ENCODE measurements around the gene ACAA1. TPM values are rescaled to one million over a fixed set of nuclear protein-coding genes. Genes with fewer than 3 reads are reported as not detected.

The ACAA1 gene
- total and polyA plus RNA-seq, 2 of the 13 experiments (the other 11 are each of a cell fraction or from before 2014, with no cell fraction given) = 60.8 to 188 TPM

GRCh38 chr3:38138349-38139190 lies 1.6 kb upstream of the ACAA1 start, which contains the start of gene MYD88 (continued):
- TF ChIP-seq ZNF850 (CRISPR knock-in tag; conservative IDR thresholded peaks at IDR 0.05) = no peak
- TF ChIP-seq ZNF614 (CRISPR knock-in tag; IDR thresholded peaks at IDR 0.05; ENCODE audit: borderline replicate concordance) = 0 out of 2 replicates have a peak, but pooled peaks have one; percentile 35
- TF ChIP-seq ZBTB34 (CRISPR knock-in tag; IDR thresholded peaks at IDR 0.05) = no peak
- TF ChIP-seq PRMT3 (CRISPR knock-in tag; IDR thresholded peaks at IDR 0.05; ENCODE audit: borderline replicate concordance, low read depth) = no peak
- no peak for TF ChIP-seq RORA (CRISPR knock-in tag; IDR thresholded peaks at IDR 0.05)
- TF ChIP-seq IRX3 (CRISPR knock-in tag; IDR thresholded peaks at IDR 0.05; ENCODE audit: borderline replicate concordance, low read depth) = no peak
- TF ChIP-seq ZFP37 (CRISPR knock-in tag; IDR thresholded peaks at IDR 0.05; ENCODE audit: borderline replicate concordance) = no peak
- no peak for TF ChIP-seq ZNF75D (CRISPR knock-in tag; IDR thresholded peaks at IDR 0.05; ENCODE audit: borderline replicate concordance)
- 0 out of 2 replicates have a peak, but pooled peaks have one; percentile 17 for TF ChIP-seq KDM5A (IDR thresholded peaks at IDR 0.05; ENCODE audit: borderline replicate concordance, low read length)
- no peak for TF ChIP-seq ETV6 (CRISPR knock-in tag; conservative IDR thresholded peaks at IDR 0.05)
- no peak for TF ChIP-seq ZFP41 (CRISPR knock-in tag; IDR thresholded peaks at IDR 0.05; ENCODE audit: borderline replicate concordance)
- no peak for TF ChIP-seq FOXO4 (CRISPR knock-in tag; conservative IDR thresholded peaks at IDR 0.05)
- no peak; the same call in 1 of the 2 replicates for TF ChIP-seq ZNF709 (CRISPR knock-in tag; IDR thresholded peaks at IDR 0.05)
- no peak for TF ChIP-seq ZNF564 (CRISPR knock-in tag; IDR thresholded peaks at IDR 0.05)
- peak; percentile 73; the same call in 1 of the 2 replicates for TF ChIP-seq ZNF441 (CRISPR knock-in tag; IDR thresholded peaks at IDR 0.05; ENCODE audit: borderline replicate concordance)
- TF ChIP-seq STAT6 (CRISPR knock-in tag; IDR thresholded peaks at IDR 0.05; ENCODE audit: borderline replicate concordance) = 0 out of 2 replicates have a peak, but pooled peaks have one; percentile 32
- no peak for TF ChIP-seq EHMT2 (IDR thresholded peaks at IDR 0.05; ENCODE audit: borderline replicate concordance, low read depth, low read length)
- peak; percentile 53; the same call in 1 of the 2 replicates for TF ChIP-seq KDM5B (CRISPR knock-in tag; IDR thresholded peaks at IDR 0.05; ENCODE audit: borderline replicate concordance)
- no peak for TF ChIP-seq HMGA1 (CRISPR knock-in tag; conservative IDR thresholded peaks at IDR 0.05)
- TF ChIP-seq ATF7-NPFF (CRISPR knock-in tag; IDR thresholded peaks at IDR 0.05; ENCODE audit: low read depth) = peak; percentile 93
- TF ChIP-seq THAP7 (CRISPR knock-in tag; IDR thresholded peaks at IDR 0.05) = no peak
- TF ChIP-seq TCF12 (IDR thresholded peaks at IDR 0.05) = no peak
- peak; percentile 82 for TF ChIP-seq TCF12 (CRISPR knock-in tag; IDR thresholded peaks at IDR 0.05)
